Measurements from ENCODE around the gene SSU72. TPM values are rescaled to one million over a fixed set of nuclear protein-coding genes. Genes with fewer than 3 reads are reported as not detected.

Gene SSU72
- polyA plus RNA-seq, 1 donor from 2014 or later, result 56.2 TPM

GRCh38 chr1:1561801-1562470 is 12.7 kb downstream of the SSU72 start (continued):
- no peak for TF ChIP-seq REST (IDR thresholded peaks at IDR 0.05; ENCODE audit: borderline replicate concordance)
- no peak for TF ChIP-seq TAF1 (IDR thresholded peaks at IDR 0.05; ENCODE audit: low read depth)
- TF ChIP-seq MXI1 (conservative IDR thresholded peaks at IDR 0.05; ENCODE audit: poor library complexity, severe bottlenecking), result no peak

GRCh38 chr1:1560178-1560577 is 14.5 kb downstream of the SSU72 start:
- Histone ChIP-seq H3K4me2 (ENCODE audit: low read length) (no peak overlapping the region), H3K27ac (ENCODE audit: low read length) (no peak overlapping the region), H3K27me3 (ENCODE audit: insufficient read depth, low read depth, low read length) (no peaks in the 10 kb centered on the region), H4K20me1 (ENCODE audit: insufficient read depth) (no peaks in the 10 kb centered on the region), H3K9ac (ENCODE audit: low read length) (no peak overlapping the region), H3F3A (ENCODE audit: insufficient read depth, low read length, poor library complexity, severe bottlenecking) (no peaks in the 10 kb centered on the region), H3K4me3 (ENCODE audit: low read length) (no peak overlapping the region), H3K36me3 (ENCODE audit: insufficient read depth, low read length) (peaks cover 7% of the 10 kb centered on the region), H2AFZ (ENCODE audit: low read depth, low read length) (no peak overlapping the region), H3K79me2 (replicated peaks; ENCODE audit: insufficient read depth, low read length) (peaks cover 6% of the 10 kb centered on the region), H3K9me2 (ENCODE audit: insufficient read depth, low read length) (no peaks in the 10 kb centered on the region), H3K9me3 (ENCODE audit: low read length) (no peaks in the 10 kb centered on the region)
- TF ChIP-seq TAF1 (IDR thresholded peaks at IDR 0.05; ENCODE audit: low read depth) (no peak), REST (IDR thresholded peaks at IDR 0.05; ENCODE audit: borderline replicate concordance) (no peak), POLR2AphosphoS5 (IDR thresholded peaks at IDR 0.05) (no peak), RAD21 (conservative IDR thresholded peaks at IDR 0.05) (no peak), EZH2 (IDR thresholded peaks at IDR 0.05; ENCODE audit: borderline replicate concordance, insufficient read depth, low read length, poor library complexity, severe bottlenecking) (no peak), SMC3 (conservative IDR thresholded peaks at IDR 0.05; ENCODE audit: poor library complexity) (no peak), MXI1 (conservative IDR thresholded peaks at IDR 0.05; ENCODE audit: poor library complexity, severe bottlenecking) (no peak), EP300 (conservative IDR thresholded peaks at IDR 0.05; ENCODE audit: poor library complexity, severe bottlenecking) (no peak)
- TF ChIP-seq, protein P1, sequence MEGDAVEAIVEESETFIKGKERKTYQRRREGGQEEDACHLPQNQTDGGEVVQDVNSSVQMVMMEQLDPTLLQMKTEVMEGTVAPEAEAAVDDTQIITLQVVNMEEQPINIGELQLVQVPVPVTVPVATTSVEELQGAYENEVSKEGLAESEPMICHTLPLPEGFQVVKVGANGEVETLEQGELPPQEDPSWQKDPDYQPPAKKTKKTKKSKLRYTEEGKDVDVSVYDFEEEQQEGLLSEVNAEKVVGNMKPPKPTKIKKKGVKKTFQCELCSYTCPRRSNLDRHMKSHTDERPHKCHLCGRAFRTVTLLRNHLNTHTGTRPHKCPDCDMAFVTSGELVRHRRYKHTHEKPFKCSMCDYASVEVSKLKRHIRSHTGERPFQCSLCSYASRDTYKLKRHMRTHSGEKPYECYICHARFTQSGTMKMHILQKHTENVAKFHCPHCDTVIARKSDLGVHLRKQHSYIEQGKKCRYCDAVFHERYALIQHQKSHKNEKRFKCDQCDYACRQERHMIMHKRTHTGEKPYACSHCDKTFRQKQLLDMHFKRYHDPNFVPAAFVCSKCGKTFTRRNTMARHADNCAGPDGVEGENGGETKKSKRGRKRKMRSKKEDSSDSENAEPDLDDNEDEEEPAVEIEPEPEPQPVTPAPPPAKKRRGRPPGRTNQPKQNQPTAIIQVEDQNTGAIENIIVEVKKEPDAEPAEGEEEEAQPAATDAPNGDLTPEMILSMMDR (IDR thresholded peaks at IDR 0.05; ENCODE audit: poor library complexity, severe bottlenecking), result no peak

Measured in neural cell (in vitro differentiated cells).